Heart right ventricle (tissue), 16 donors: ENCODE results near the gene EGFR. TPM values are rescaled to one million over a fixed set of nuclear protein-coding genes. Genes with fewer than 3 reads are reported as not detected.

Experiments used
- ATAC-seq, 8 donors: fragments of 200-7000 bp; cut with Tn5 transposase; one replicate each; pipeline ENCODE4 v1.9.1; 2020; ENCODE audit warnings: mild to moderate bottlenecking in 8 of 8, moderate library complexity in 8 of 8, moderate number of reproducible peaks in 1 of 8
- DNase-seq, 2 donors: peaks; one replicate each; pipeline ENCODE4 v3.0.0-alpha.2; 2020
- H3K27ac ChIP-seq, 10 donors: fragments of 200-600 bp; sonication (generic) in 2 of 10; one replicate each; pipeline versions ENCODE4 v1.5.0 to v1.8.0; 2020 to 2022; ENCODE audit warnings: mild to moderate bottlenecking in 3 of 10
- H3K27me3 ChIP-seq, 7 donors: fragments of 200-600 bp; one replicate each; pipeline ENCODE4 v1.8.0; 2021 to 2022; ENCODE audit warnings: mild to moderate bottlenecking in 2 of 7
- H3K36me3 ChIP-seq, 9 donors: fragments of 200-600 bp; sonication (generic) in 1 of 9; one replicate each; pipeline versions ENCODE4 v1.5.0 to v1.8.0; 2020 to 2022; ENCODE audit warnings: mild to moderate bottlenecking in 2 of 9
- H3K4me1 ChIP-seq, 9 donors: fragments of 200-600 bp; sonication (generic) in 1 of 9; one replicate each; pipeline versions ENCODE4 v1.5.0 to v1.8.0; 2020 to 2022; ENCODE audit warnings: mild to moderate bottlenecking in 4 of 9
- H3K4me3 ChIP-seq, 10 donors: fragments of 200-600 bp; sonication (generic) in 2 of 10; one replicate each; pipeline versions ENCODE4 v1.5.0 to v1.8.0; 2020 to 2022; ENCODE audit warnings: mild to moderate bottlenecking in 7 of 10, moderate library complexity in 2 of 10
- H3K9me3 ChIP-seq, 11 donors: fragments of 200-600 bp in 10 of 11; sonication (generic) in 2 of 11; one replicate each; pipeline versions ENCODE4 v1.5.0 to v1.8.0; 2013 to 2022; ENCODE audit warnings: mild to moderate bottlenecking in 2 of 11, control low read depth in 1 of 11, moderate library complexity in 1 of 11
- WGBS, 2 donors: extraction: QIAGEN DNeasy Blood & Tissue Kit; methylation state at CpG; one replicate each; pipeline ENCODE4 v1.1.7; 2013; ENCODE audit warnings: inconsistent platforms in 1 of 2; 5-methylcytosine and 5-hydroxymethylcytosine counted together
- intact Hi-C, 10 donors: fragments of 100-400 bp; cut with DNase I; formaldehyde crosslinking; loops; one replicate each; pipeline versions ENCODE4 v1.11.1 to v1.14.2; 2022
- polyA plus RNA-seq, 2 donors: library from polyadenylated mRNA; stranded (reverse); fragments of 200-250 nt; gene quantifications; one replicate each; pipeline ENCODE4 v1.2.3, GENCODE V29; 2013
- total RNA-seq, 10 donors: library from RNA; stranded (reverse); fragmentation: NEBNext Ultra II Directional in 3 of 10; extraction: Animal tissue kit (Norgen Biotek cat#: 25700) in 3 of 10; gene quantifications; one replicate each; pipeline versions ENCODE4 v1.2.1 to v1.2.4, GENCODE V29; 2021 to 2023
- TF ChIP-seq, protein P1 (sequence below), 9 donors: fragments of 200-600 bp; sonication (generic) in 2 of 9; IDR thresholded peaks; one replicate each; pipeline versions ENCODE4 v1.5.0 to v1.8.0; 2021 to 2022; ENCODE audit warnings: antibody characterized with exemption in 9 of 9, mild to moderate bottlenecking in 5 of 9, moderate library complexity in 1 of 9
- donor health status: Arrhythmogenic right ventricular cardiomyopathy.
- donor health status: ischemic (EF 13 %, LVEDD 7.1; RV severe dilation, severe dysfunction).
- donor health status: healthy with polysubstance abuse.
- donor health status: DM: no; HTN: yes; CAD: no.
- donor health status: DM: no; HTN: no; CAD: no.
- donor health status: ischemic (EF 25% LVEDD 6.9; RV normal size, moderate dysfunction).
- donor health status: ischemic (EF 25% LVEDD 5.7; RV mildly dilated, moderate dysfunction).
- donor health status: healthy.
- donor health status: DM: yes; HTN: yes; CAD: no.
- donor health status: Ischemic cardiomyopathy.
- donor health status: ischemic (EF 35%, LVEDD 5.7; RV mildly dilated, moderate dysfunction).
- donor health status: nonischemic (EF 11% LVEDD 7.7; RV severe dilation, severe dysfunction).
- donor health status: DM: yes; HTN: yes; CAD: no.
- donor health status: PGD.
- donor health status: ischemic (EF 29% LVEDD 5.4; RV normal size, mild dysfunction).
- donor health status: nonischemic (EF 23%, LVEDD 6.1; RV moderate dilation, normal function).

EGFR gene
- total and polyA plus RNA-seq, 12 donors, result 1.9 to 13.5 (median 7.6) TPM

DNA sequence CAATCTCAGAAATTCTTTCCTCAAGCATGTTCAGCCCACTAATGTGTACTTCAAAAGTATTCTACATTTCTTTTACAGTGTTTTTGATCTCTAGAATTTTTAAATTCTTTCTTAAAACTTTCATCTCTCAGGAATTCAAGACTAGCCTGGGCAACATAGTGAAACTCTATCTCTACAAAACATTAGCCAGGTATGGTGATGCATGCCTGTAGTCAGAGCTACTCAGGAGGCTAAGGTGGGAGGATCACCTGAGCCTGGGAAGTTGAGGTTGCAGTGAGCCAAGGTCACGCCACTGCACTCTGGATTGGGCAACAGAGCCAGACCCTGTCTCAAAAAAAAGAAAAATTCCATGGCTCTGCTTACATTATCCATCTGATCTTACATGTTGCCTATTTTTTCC lies 5.0 kb upstream of the EGFR start:
- no peak for DNase-seq
- no peak overlapping the region for H3K27ac ChIP-seq

GRCh38 chr7:55016061-55016745 lies 2.6 kb upstream of the EGFR start:
- intact Hi-C loops, result loop anchor here in 7 of 10 donors (5.0 to 10.0 kb wide), 8 partner anchors 116 to 241 kb away; no protein-coding TSS in a partner anchor
- WGBS, 2 donors, result 81 to 84% methylated on average over 5 of the region's 5 CpGs
- DNase-seq, result no peak
- ATAC-seq, result no peak
- Histone ChIP-seq H3K27ac (no peak overlapping the region), H3K36me3 (no peaks in the 10 kb centered on the region), H3K9me3 (peaks cover 0 to 17% (median 0%) of the 10 kb centered on the region in 11 donors), H3K27me3 (peaks cover 0 to 44% (median 24%) of the 10 kb centered on the region in 7 donors), H3K4me1 (peaks cover 0 to 17% (median 8%) of the 10 kb centered on the region in 9 donors), H3K4me3 (no peak overlapping the region)
- TF ChIP-seq, protein P1, sequence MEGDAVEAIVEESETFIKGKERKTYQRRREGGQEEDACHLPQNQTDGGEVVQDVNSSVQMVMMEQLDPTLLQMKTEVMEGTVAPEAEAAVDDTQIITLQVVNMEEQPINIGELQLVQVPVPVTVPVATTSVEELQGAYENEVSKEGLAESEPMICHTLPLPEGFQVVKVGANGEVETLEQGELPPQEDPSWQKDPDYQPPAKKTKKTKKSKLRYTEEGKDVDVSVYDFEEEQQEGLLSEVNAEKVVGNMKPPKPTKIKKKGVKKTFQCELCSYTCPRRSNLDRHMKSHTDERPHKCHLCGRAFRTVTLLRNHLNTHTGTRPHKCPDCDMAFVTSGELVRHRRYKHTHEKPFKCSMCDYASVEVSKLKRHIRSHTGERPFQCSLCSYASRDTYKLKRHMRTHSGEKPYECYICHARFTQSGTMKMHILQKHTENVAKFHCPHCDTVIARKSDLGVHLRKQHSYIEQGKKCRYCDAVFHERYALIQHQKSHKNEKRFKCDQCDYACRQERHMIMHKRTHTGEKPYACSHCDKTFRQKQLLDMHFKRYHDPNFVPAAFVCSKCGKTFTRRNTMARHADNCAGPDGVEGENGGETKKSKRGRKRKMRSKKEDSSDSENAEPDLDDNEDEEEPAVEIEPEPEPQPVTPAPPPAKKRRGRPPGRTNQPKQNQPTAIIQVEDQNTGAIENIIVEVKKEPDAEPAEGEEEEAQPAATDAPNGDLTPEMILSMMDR (IDR thresholded peaks at IDR 0.05), result no peak

More for the DNA sequence above, 5.0 kb upstream of the EGFR start:
- peaks cover 0 to 17% (median 0%) of the 10 kb centered on the region in 11 donors for H3K9me3 ChIP-seq
- H3K4me1 ChIP-seq, result peaks cover 0 to 9% (median 8%) of the 10 kb centered on the region in 9 donors
- H3K27me3 ChIP-seq, result peaks cover 0 to 38% (median 17%) of the 10 kb centered on the region in 7 donors
- no peaks in the 10 kb centered on the region for H3K36me3 ChIP-seq
- ATAC-seq, result no peak
- no peak overlapping the region for H3K4me3 ChIP-seq
- WGBS, 2 donors, result 89 to 96% methylated on average over 1 of the region's 1 CpG
- TF ChIP-seq, protein P1 (IDR thresholded peaks at IDR 0.05), result no peak
- intact Hi-C loops, result loop anchor here in 7 of 10 donors (10.0 kb wide), 3 partner anchors 229 to 241 kb away; no protein-coding TSS in a partner anchor

DNA sequence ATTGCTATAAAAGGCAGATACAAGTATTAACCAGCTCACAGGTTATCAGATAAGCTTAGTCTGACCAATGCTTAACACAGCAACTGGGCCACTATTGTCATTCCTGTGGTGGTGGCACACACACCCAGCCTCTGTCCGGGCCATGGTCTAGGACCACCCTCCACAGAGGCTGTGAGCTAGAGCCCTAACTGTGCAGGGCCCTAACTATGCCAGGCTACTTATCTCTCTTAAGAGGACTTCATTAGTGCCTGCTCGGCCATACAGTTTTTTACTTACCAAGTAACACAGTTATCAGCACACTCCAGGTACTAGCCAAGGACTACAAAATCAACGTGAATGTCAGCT lies 2.1 kb upstream of the EGFR start:
- H3K27ac ChIP-seq, result no peak overlapping the region
- DNase-seq, result no peak
- TF ChIP-seq, protein P1 (IDR thresholded peaks at IDR 0.05), result no peak
- peaks cover 0 to 17% (median 0%) of the 10 kb centered on the region in 11 donors for H3K9me3 ChIP-seq
- no peak overlapping the region for H3K4me3 ChIP-seq
- H3K4me1 ChIP-seq, result peaks cover 0 to 17% (median 8%) of the 10 kb centered on the region in 9 donors
- no peaks in the 10 kb centered on the region for H3K36me3 ChIP-seq
- intact Hi-C loops, result loop anchor here in 7 of 10 donors (5.0 to 10.0 kb wide), 8 partner anchors 116 to 242 kb away; no protein-coding TSS in a partner anchor
- WGBS, 2 donors, result 92 to 94% methylated on average over 3 of the region's 3 CpGs
- peaks cover 0 to 44% (median 24%) of the 10 kb centered on the region in 7 donors for H3K27me3 ChIP-seq
- no peak for ATAC-seq

DNA sequence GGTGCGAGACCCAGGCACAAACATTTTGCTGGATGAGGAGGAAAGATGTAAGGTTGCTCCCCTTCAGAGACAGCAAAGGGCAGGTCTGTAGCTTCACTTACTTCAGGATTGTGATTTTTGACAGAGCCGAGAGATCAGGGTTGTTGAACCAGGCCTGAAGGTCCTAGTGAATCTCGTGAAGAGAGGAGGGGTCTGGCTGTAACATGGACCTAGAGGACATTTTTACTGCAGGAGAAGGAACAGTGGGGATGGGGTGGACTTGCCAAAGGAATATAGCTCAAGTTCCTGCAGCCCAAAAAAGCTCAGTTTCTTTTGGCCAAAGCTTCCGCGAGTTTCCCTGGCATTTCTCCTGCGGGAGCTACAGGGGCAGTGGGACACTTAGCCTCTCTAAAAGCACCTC lies 976 bp upstream of the EGFR start:
- intact Hi-C loops, result loop anchor here in 7 of 10 donors (2.0 to 10.0 kb wide), 10 partner anchors 83 to 243 kb away; no protein-coding TSS in a partner anchor
- peaks cover 0 to 14% (median 0%) of the 10 kb centered on the region in 11 donors for H3K9me3 ChIP-seq
- H3K36me3 ChIP-seq, result no peaks in the 10 kb centered on the region
- TF ChIP-seq, protein P1 (IDR thresholded peaks at IDR 0.05), result no peak
- 71 to 78% methylated on average over 6 of the region's 6 CpGs for WGBS, 2 donors
- no peak for DNase-seq
- H3K4me1 ChIP-seq, result peaks cover 0 to 17% (median 8%) of the 10 kb centered on the region in 9 donors
- peaks cover 0 to 44% (median 24%) of the 10 kb centered on the region in 7 donors for H3K27me3 ChIP-seq
- no peak for ATAC-seq
- H3K4me3 ChIP-seq, result peak overlapping the region in 4 of 10 donors; percentile 69 to 95 (median 84)
- peak overlapping the region in 4 of 10 donors; percentile 83 to 98 (median 94) for H3K27ac ChIP-seq
